ENCODE results near the gene AP2B1.
"Not testable (repeated sequence)": the region's sequence is repeated elsewhere in the genome, so short reads cannot be mapped to it uniquely, and the experiment has no call there.

AP2B1 gene

DNA sequence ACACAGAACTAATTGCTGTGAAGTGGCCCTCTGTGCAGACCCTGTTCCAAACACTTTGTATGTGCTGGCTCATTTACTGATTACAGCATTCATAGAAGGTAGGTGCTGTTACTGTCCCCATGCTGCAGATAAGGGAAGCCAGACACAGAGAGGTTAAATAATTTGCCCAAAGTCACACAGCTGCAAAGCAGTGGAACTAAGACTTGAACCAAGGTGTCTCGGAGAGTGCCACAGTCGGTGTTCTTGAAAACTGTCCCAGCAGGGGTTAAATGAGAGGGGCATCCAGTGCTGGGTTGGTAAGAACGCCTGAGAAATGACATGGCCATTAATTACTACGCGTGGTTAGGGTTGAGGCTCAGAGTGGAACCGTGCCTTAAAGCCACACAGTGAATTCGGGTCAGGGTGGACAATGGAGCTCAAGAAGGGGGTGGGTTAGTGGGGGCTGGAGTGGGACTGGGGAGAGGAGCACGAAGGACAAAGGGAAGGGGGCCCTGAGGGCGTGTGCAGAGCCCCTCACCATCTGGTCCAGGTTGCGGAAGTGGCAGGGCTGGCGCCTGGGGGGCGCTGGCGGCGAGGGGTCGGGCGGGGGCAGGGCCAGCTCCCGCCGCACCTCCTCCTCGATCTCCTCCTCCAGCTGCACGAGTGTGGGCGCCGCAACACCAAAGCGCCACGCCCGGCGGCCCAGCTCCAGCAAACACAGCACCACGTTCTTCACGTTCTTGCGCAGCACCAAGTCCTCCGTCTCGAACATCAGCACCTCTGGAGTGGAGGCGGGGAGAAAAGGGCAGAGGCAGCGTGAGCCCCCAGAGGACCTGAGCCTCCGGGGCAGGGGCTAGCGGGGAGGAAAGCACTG lies 162.7 kb downstream of the AP2B1 start:
- TF ChIP-seq ZNF843 (tag by site-specific recombination; IDR thresholded peaks at IDR 0.05), result no peak
- TF ChIP-seq, protein P1, sequence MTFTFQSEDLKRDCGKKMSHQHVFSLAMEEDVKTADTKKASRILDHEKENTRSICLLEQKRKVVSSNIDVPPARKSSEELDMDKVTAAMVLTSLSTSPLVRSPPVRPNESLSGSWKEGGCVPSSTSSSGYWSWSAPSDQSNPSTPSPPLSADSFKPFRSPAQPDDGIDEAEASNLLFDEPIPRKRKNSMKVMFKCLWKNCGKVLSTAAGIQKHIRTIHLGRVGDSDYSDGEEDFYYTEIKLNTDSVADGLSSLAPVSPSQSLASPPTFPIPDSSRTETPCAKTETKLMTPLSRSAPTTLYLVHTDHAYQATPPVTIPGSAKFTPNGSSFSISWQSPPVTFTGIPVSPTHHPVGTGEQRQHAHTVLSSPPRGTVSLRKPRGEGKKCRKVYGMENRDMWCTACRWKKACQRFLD (tag by site-specific recombination; IDR thresholded peaks at IDR 0.05), result no peak
- no peak for TF ChIP-seq HOXC10 (CRISPR knock-in tag; IDR thresholded peaks at IDR 0.05)
- 0 out of 2 replicates have a peak, but pooled peaks have one; percentile 33 for TF ChIP-seq ZNF768 (tag by site-specific recombination; IDR thresholded peaks at IDR 0.05)
- Histone ChIP-seq H3K27ac (ENCODE audit: extremely low read depth, low read depth, low read length) (no peak overlapping the region), H3K4me3 (ENCODE audit: low read depth, low read length) (no peak overlapping the region), H3K9me3 (ENCODE audit: control insufficient read depth, insufficient read depth, low read depth, low read length) (no peaks in the 10 kb centered on the region), H3K36me3 (ENCODE audit: control insufficient read depth in 2 of 2, insufficient read depth in 1 of 2, low read length in 2 of 2) (no peaks in the 10 kb centered on the region), H3K4me1 (ENCODE audit: control insufficient read depth, insufficient read depth, low read length) (no peaks in the 10 kb centered on the region)
- ChIA-PET CTCF (interaction anchor here (0.5 to 11.6 kb wide), 11 partner anchors 10 to 437 kb away, joined by 3 to 321 read pairs (median 4); no protein-coding TSS in a partner anchor), POLR2A (interaction anchor here (0.6 kb wide), 1 partner anchor 61 kb away, joined by 4 read pairs; no protein-coding TSS in a partner anchor)

DNA sequence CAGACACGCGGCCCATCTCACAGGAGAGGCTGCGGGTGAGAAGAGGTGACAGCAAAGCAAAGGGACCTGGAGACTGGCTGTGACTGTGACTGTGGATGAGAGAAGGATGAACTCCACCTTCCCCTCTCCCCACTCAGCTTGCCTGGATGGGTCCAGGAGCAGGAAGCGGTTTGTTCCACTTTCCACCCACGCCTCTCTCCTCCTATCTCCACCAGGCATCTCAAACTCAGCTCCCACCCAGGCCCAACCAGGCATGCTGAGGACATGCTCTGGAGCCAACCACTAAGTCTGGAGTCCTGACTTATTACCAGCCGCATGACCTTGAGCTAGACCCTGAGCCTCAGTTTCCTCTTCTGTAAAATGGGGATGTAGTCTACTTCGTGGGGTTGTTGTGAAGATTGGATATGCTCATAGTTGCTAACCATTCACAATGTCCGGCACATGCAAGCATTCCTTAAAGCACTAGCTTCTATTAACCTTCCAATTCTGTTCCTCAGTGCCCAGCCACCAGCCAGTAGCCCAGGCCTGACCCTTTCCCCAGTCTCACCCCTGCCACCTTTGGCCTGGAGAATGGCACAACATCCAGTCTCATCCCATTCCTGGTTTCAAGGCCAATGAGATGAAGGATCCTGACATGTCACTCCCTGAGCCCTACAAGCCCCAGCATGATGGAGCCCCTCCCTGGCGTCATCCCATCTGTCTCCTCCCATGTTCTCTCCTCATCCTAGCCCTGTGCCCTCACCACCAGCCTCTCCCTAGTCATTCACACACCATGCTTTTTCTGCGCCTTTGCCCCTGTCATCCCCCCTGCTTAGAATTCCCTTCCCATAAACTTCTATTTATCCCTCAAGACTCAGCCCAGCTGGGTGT lies 163.6 kb downstream of the AP2B1 start:
- H3K27ac ChIP-seq (ENCODE audit: extremely low read depth, low read depth, low read length), result no peak overlapping the region
- TF ChIP-seq, protein P2, sequence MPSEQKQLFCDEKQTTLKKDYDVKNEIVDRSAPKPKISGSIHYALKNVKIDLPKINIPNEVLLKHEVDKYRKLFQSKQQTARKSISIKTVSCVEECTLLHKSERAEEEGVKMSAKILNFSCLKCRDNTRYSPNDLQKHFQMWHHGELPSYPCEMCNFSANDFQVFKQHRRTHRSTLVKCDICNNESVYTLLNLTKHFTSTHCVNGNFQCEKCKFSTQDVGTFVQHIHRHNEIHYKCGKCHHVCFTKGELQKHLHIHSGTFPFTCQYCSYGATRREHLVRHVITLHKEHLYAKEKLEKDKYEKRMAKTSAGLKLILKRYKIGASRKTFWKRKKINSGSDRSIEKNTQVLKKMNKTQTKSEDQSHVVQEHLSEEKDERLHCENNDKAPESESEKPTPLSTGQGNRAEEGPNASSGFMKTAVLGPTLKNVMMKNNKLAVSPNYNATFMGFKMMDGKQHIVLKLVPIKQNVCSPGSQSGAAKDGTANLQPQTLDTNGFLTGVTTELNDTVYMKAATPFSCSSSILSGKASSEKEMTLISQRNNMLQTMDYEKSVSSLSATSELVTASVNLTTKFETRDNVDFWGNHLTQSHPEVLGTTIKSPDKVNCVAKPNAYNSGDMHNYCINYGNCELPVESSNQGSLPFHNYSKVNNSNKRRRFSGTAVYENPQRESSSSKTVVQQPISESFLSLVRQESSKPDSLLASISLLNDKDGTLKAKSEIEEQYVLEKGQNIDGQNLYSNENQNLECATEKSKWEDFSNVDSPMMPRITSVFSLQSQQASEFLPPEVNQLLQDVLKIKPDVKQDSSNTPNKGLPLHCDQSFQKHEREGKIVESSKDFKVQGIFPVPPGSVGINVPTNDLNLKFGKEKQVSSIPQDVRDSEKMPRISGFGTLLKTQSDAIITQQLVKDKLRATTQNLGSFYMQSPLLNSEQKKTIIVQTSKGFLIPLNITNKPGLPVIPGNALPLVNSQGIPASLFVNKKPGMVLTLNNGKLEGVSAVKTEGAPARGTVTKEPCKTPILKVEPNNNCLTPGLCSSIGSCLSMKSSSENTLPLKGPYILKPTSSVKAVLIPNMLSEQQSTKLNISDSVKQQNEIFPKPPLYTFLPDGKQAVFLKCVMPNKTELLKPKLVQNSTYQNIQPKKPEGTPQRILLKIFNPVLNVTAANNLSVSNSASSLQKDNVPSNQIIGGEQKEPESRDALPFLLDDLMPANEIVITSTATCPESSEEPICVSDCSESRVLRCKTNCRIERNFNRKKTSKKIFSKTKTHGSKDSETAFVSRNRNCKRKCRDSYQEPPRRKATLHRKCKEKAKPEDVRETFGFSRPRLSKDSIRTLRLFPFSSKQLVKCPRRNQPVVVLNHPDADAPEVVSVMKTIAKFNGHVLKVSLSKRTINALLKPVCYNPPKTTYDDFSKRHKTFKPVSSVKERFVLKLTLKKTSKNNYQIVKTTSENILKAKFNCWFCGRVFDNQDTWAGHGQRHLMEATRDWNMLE (tag by site-specific recombination; conservative IDR thresholded peaks at IDR 0.05; ENCODE audit: low read depth), result no peak
- TF ChIP-seq EGR2 (tag by site-specific recombination; IDR thresholded peaks at IDR 0.05; ENCODE audit: low read depth) (0 out of 2 replicates have a peak, but pooled peaks have one; percentile 25), ZFHX2 (tag by site-specific recombination; conservative IDR thresholded peaks at IDR 0.05) (peak; percentile 49; the same call in 1 of the 2 replicates), ZNF37A (tag by site-specific recombination; IDR thresholded peaks at IDR 0.05) (no peak), ZNF600 (tag by site-specific recombination; IDR thresholded peaks at IDR 0.05) (no peak), HOXA7 (CRISPR knock-in tag; IDR thresholded peaks at IDR 0.05; ENCODE audit: borderline replicate concordance) (no peak)
- no peaks in the 10 kb centered on the region for H3K9me3 ChIP-seq (ENCODE audit: control insufficient read depth, insufficient read depth, low read depth, low read length)
- H3K4me1 ChIP-seq (ENCODE audit: control insufficient read depth, insufficient read depth, low read length), result no peaks in the 10 kb centered on the region
- H3K4me3 ChIP-seq (ENCODE audit: low read depth, low read length), result no peak overlapping the region
- ChIA-PET POLR2A (no interaction called here), CTCF (interaction anchor here (0.5 to 11.6 kb wide), 6 partner anchors 11 to 149 kb away, joined by 3 to 321 read pairs (median 6); no protein-coding TSS in a partner anchor)
- no peaks in the 10 kb centered on the region for H3K36me3 ChIP-seq (ENCODE audit: control insufficient read depth in 2 of 2, insufficient read depth in 1 of 2, low read length in 2 of 2)

DNA sequence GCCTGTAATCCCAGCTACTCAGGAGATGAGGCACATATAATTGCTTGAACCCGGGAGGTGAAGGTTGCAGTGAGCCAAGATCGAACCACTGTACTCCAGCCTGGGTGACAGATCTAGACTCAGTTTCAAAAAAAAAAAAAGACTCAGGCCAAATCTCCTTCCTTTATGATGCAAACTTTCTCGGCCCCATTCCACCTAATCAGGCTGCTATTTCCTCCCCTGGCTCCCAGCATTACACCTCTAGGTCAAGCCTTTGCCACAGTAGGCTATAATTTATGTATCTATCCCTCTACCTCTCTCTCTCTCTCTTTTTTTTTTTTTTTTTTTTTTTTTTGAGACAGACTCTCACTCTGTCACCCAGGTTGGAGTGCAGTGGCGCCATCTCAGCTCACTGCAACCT lies 164.4 kb downstream of the AP2B1 start:
- H3K4me1 ChIP-seq (ENCODE audit: control insufficient read depth, insufficient read depth, low read length); H3K4me3 ChIP-seq (ENCODE audit: low read depth, low read length); H3K9me3 ChIP-seq (ENCODE audit: control insufficient read depth, insufficient read depth, low read depth, low read length); H3K36me3 ChIP-seq (ENCODE audit: control insufficient read depth in 2 of 2, insufficient read depth in 1 of 2, low read length in 2 of 2); H3K27ac ChIP-seq (ENCODE audit: extremely low read depth, low read depth, low read length): not testable (repeated sequence)
- POLR2A ChIA-PET, result interaction anchor here (1.2 to 1.3 kb wide), 2 partner anchors 11 to 57 kb away, joined by 3 to 4 read pairs; partner anchors contain the start of gene TAF15
- CTCF ChIA-PET, result interaction anchor here (1.0 to 11.6 kb wide), 4 partner anchors 13 to 138 kb away, joined by 3 to 321 read pairs (median 9); no protein-coding TSS in a partner anchor
